VCaP (cell line): ENCODE measurements around the gene ADIPOR2.

Experiments used
- H3K27ac ChIP-seq: fragments of 450-650 bp; 2 replicates; pipeline ENCODE4 v1.5.1; 2017
- CTCF ChIP-seq: fragments of 450-650 bp; conservative IDR thresholded peaks from 2 replicates; pipeline ENCODE4 v1.5.1; 2017; ENCODE audit warnings: mild to moderate bottlenecking, moderate library complexity

The ADIPOR2 gene

GRCh38 chr12:1797011-1797901 is 106.4 kb downstream of the ADIPOR2 start:
- no peak for TF ChIP-seq CTCF
- peak overlapping the region; percentile 73; the same call in 1 of the 2 replicates for H3K27ac ChIP-seq

DNA sequence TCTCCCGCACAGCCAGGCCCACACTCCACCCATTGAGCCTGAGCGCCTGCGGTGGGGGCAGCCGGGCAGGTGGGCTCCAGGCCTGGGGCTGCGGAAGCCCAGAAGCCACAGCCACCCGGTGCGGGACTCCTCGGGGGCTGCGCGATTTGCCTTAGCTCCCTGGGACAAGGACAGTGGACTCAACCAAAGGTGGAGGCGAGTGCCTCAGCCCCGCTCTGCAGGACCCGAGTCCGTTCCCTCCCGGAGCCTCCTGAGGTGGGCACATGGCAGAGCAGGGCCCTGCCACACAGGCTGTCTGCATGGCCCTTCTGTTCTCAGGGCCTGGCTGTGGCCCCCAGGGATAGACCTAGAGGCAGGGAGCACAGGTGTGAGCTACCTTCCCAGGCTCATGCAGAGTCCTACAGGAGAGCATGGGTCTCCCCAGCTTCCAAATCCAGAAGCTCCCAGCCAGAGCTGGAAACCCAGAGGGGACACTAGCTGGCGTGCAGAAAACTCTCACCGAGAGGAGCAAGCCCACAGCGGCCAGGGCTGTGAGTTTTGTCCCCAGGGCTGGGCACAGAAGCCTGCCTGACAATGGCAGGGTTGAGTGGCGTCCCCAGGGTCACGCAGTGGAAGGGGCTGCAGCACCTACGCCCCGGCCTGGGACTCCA is 107.2 kb downstream of the ADIPOR2 start:
- TF ChIP-seq CTCF: no peak
- no peak overlapping the region for H3K27ac ChIP-seq

GRCh38 chr12:1798641-1799020 is 107.8 kb downstream of the ADIPOR2 start:
- H3K27ac ChIP-seq: no peak overlapping the region
- no peak for TF ChIP-seq CTCF

DNA sequence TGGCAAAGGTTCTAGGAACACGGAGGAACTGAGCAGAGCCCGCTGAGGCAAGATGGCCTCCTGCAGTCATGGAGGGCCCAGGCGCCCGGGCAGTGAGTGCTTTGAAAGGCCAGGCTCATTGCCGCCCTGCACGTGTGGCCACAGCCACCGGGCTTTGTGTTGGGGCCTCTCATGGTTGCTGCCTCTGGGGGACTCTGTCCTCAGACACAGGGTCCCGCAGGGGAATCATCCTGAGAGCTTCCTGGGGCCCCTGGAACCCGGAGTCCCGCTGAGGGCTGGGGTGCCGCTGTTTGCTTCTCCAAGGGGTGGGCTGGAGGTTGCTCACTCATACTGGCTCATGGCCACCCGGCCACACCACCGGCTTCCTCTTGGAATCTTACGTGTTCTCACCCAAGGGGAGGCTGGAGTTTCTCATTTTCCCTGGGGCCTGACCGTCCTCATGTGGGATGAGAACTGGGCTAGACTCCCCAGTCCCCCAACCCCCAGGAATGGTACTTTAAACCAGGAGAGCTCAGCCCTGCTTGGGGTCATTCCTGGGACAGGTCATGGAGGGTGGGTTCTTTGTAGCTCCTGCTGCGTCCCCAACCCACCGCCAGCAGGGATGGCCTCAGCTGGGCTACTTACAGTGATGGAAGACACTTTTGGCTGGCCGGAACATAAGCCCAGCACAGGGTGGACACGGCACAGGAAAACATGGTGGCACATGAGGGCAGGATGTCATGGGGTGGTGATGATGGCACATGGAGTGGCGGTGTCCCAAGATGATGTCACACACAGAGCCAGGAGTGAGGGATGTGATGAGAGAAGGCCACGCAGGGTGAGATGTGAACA is 108.4 kb downstream of the ADIPOR2 start:
- H3K27ac ChIP-seq: no peak overlapping the region
- no peak for TF ChIP-seq CTCF

DNA sequence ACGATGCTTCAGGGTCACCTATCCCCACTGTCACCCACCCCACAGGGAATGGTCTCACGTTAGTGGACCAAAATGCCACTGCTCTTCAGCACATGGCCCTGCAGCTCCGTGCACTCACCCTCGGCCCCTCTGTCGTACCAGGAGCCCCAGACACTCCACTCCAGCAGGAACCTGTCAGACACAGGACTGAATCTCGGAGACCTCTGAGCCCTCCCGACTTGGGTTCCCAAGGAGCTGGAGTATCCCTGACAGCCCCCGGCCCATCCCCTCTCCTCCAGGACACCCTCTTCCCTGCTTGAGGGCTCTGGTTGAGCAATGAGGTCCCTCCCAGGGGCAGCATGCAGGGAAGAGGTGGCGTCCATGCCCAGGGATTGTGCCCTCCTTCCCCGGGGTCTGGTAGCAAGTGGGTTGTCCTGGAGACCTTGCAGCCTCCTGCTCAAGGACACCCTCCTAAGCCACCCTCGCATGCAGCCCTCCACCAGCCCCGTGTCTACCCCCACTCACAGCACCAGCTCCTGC is 109.1 kb downstream of the ADIPOR2 start:
- no peak for TF ChIP-seq CTCF
- no peak overlapping the region for H3K27ac ChIP-seq

GRCh38 chr12:1800401-1801302 is 109.8 kb downstream of the ADIPOR2 start:
- no peak overlapping the region for H3K27ac ChIP-seq
- TF ChIP-seq CTCF: peak; percentile 26; the same call in 1 of the 2 replicates
